ENCODE data around the gene FOSL1.
A peak's percentile ranks its signal among the peaks of the same experiment; 100 is the strongest.

- TF ChIP-seq CTCF (IDR thresholded peaks at IDR 0.05) = peak; percentile 99
- TF ChIP-seq EZH2phosphoT487 (IDR thresholded peaks at IDR 0.05) = no peak
These were observed 15.5 kb downstream of the FOSL1 start for GRCh38 chr11:65884716-65885092.

All from neural progenitor cell (in vitro differentiated cells).